Motor neuron (in vitro differentiated cells): ENCODE measurements around the gene AUH. TPM values are rescaled to one million over a fixed set of nuclear protein-coding genes. Genes with fewer than 3 reads are reported as not detected.

Experiments used
- ATAC-seq, 8 experiments: fragments of 200-7000 bp; cut with Tn5 transposase; replicated peaks in 6 of 8; 2 replicates each; pipeline ENCODE4 v1.8.0; 2021; ENCODE audit warnings: mild to moderate bottlenecking in 8 of 8, moderate library complexity in 8 of 8
- H3K27ac ChIP-seq, 2 donors: fragments of 250-450 bp; sonication (Bioruptor Pico); 2 replicates each; pipeline ENCODE4 v1.9.0; 2021; ENCODE audit warnings: antibody characterized with exemption in 2 of 2, mild to moderate bottlenecking in 2 of 2, moderate library complexity in 1 of 2
- H3K4me1 ChIP-seq, 2 donors: fragments of 250-450 bp; sonication (Bioruptor Pico); replicated peaks in 1 of 2; 2 replicates each; pipeline ENCODE4 v1.6.1; 2021; ENCODE audit warnings: antibody characterized with exemption in 2 of 2, mild to moderate bottlenecking in 2 of 2, moderate library complexity in 1 of 2
- H3K4me3 ChIP-seq, 5 donors: fragments of 250-450 bp; sonication (Bioruptor Pico); 2 replicates each; pipeline ENCODE4 v1.9.0; 2021; ENCODE audit warnings: antibody characterized with exemption in 5 of 5, mild to moderate bottlenecking in 5 of 5, moderate library complexity in 4 of 5
- WGBS, 10 experiments: fragments of 450-650 bp; shearing (Covaris generic); methylation state at CpG; one replicate each; pipeline ENCODE4 v1.0.0; 2022; 5-methylcytosine and 5-hydroxymethylcytosine counted together
- in situ Hi-C, 9 experiments: fragments of 400-800 bp; cut with MboI; loops; one replicate each; pipeline ENCODE4 v1.15.0; 2021; ENCODE audit warnings: low sequenced_read_pairs in 9 of 9, low pct_unique_long_range_greater_than_20kb in 2 of 9; ENCODE audit not compliant: unreplicated experiment in 9 of 9
- total RNA-seq, 8 experiments: library from RNA; unstranded; fragments of 300-600 nt; gene quantifications; 2 replicates each; pipeline versions ENCODE4 v1.2.3 to v1.2.4, GENCODE V29; 2022

Gene AUH
- total RNA-seq, 8 experiments from 2014 or later, result 13.4 to 22.9 (median 19.4) TPM

GRCh38 chr9:91273853-91274552, 87.7 kb downstream of the AUH start:
- H3K4me3 ChIP-seq, result no peak overlapping the region
- in situ Hi-C loops, result no loop called here
- 50 to 100% (median 73%) methylated on average over 1 to 2 of the region's 2 CpGs for WGBS, 10 experiments
- H3K27ac ChIP-seq, result no peak overlapping the region
- ATAC-seq, result peak in 7 of 8 experiments; percentile 44 to 89 (median 57)
- H3K4me1 ChIP-seq, result peaks cover 0 to 28% of the 10 kb centered on the region in 2 donors

- ATAC-seq, result no peak
- WGBS, 10 experiments, result 57 to 96% (median 81%) methylated on average over 1 to 2 of the region's 2 CpGs; no CpG with 5 or more reads in 2 of the 10 experiments
- H3K27ac ChIP-seq, result no peak overlapping the region
- H3K4me1 ChIP-seq, result peaks cover 0 to 28% of the 10 kb centered on the region in 2 donors
- in situ Hi-C loops, result no loop called here
- no peak overlapping the region for H3K4me3 ChIP-seq
Measured at GRCh38 chr9:91271156-91271555, 90.6 kb downstream of the AUH start.

GRCh38 chr9:91269907-91270491, 91.7 kb downstream of the AUH start:
- ATAC-seq, result peak in 3 of 8 experiments; percentile 22 to 58 (median 38)

GRCh38 chr9:91266448-91266847, 95.3 kb downstream of the AUH start:
- Histone ChIP-seq H3K4me1 (peaks cover 0 to 5% of the 10 kb centered on the region in 2 donors), H3K4me3 (no peak overlapping the region), H3K27ac (no peak overlapping the region)
- no peak for ATAC-seq
- in situ Hi-C loops, result no loop called here

More at GRCh38 chr9:91269907-91270491, 91.7 kb downstream of the AUH start:
- peaks cover 0 to 17% of the 10 kb centered on the region in 2 donors for H3K4me1 ChIP-seq
- in situ Hi-C loops, result no loop called here
- WGBS, 10 experiments, result 40 to 86% (median 80%) methylated on average over 1 of the region's 2 CpGs; no CpG with 5 or more reads in 5 of the 10 experiments
- no peak overlapping the region for H3K4me3 ChIP-seq
- no peak overlapping the region for H3K27ac ChIP-seq

GRCh38 chr9:91265514-91265913, 96.2 kb downstream of the AUH start:
- Histone ChIP-seq H3K27ac (no peak overlapping the region), H3K4me1 (no peaks in the 10 kb centered on the region), H3K4me3 (no peak overlapping the region)
- 70 to 100% (median 80%) methylated on average over 3 to 5 of the region's 5 CpGs; no CpG with 5 or more reads in 1 of the 10 experiments for WGBS, 10 experiments
- ATAC-seq, result no peak
- in situ Hi-C loops, result no loop called here

GRCh38 chr9:91261417-91261816, 100.3 kb downstream of the AUH start:
- 13 to 100% (median 82%) methylated on average over 1 of the region's 1 CpG; no CpG with 5 or more reads in 4 of the 10 experiments for WGBS, 10 experiments
- in situ Hi-C loops, result no loop called here
- H3K27ac ChIP-seq, result no peak overlapping the region
- H3K4me3 ChIP-seq, result no peak overlapping the region
- ATAC-seq, result no peak
- H3K4me1 ChIP-seq, result no peaks in the 10 kb centered on the region

- in situ Hi-C loops, result no loop called here
- Histone ChIP-seq H3K27ac (no peak overlapping the region), H3K4me1 (no peaks in the 10 kb centered on the region), H3K4me3 (no peak overlapping the region)
- ATAC-seq, result no peak
- 71 to 100% (median 100%) methylated on average over 1 of the region's 1 CpG; no CpG with 5 or more reads in 1 of the 10 experiments for WGBS, 10 experiments
Measured at GRCh38 chr9:91259162-91259561, 102.6 kb downstream of the AUH start.

GRCh38 chr9:91258451-91258850, 103.3 kb downstream of the AUH start:
- in situ Hi-C loops, result no loop called here
- Histone ChIP-seq H3K4me1 (no peaks in the 10 kb centered on the region), H3K27ac (no peak overlapping the region), H3K4me3 (no peak overlapping the region)
- no peak for ATAC-seq
- 89 to 100% (median 100%) methylated on average over 1 to 3 of the region's 3 CpGs; no CpG with 5 or more reads in 4 of the 10 experiments for WGBS, 10 experiments

GRCh38 chr9:91256235-91256634, 105.5 kb downstream of the AUH start:
- Histone ChIP-seq H3K4me1 (no peaks in the 10 kb centered on the region), H3K27ac (no peak overlapping the region), H3K4me3 (no peak overlapping the region)
- WGBS, 10 experiments, result 57 to 100% (median 100%) methylated on average over 1 to 2 of the region's 3 CpGs; no CpG with 5 or more reads in 5 of the 10 experiments
- ATAC-seq, result no peak
- in situ Hi-C loops, result no loop called here

GRCh38 chr9:91255327-91255726, 106.4 kb downstream of the AUH start:
- H3K4me1 ChIP-seq, result no peaks in the 10 kb centered on the region
- no peak overlapping the region for H3K27ac ChIP-seq
- ATAC-seq, result no peak
- in situ Hi-C loops, result no loop called here
- WGBS, 10 experiments, result 39 to 100% (median 59%) methylated on average over 1 to 3 of the region's 3 CpGs
- H3K4me3 ChIP-seq, result no peak overlapping the region

- in situ Hi-C loops, result no loop called here
- Histone ChIP-seq H3K4me1 (no peaks in the 10 kb centered on the region), H3K27ac (no peak overlapping the region), H3K4me3 (no peak overlapping the region)
- 33 to 100% (median 73%) methylated on average over 1 of the region's 1 CpG; no CpG with 5 or more reads in 4 of the 10 experiments for WGBS, 10 experiments
- ATAC-seq, result no peak
Measured at GRCh38 chr9:91253488-91253887, 108.2 kb downstream of the AUH start.

- Histone ChIP-seq H3K27ac (no peak overlapping the region), H3K4me3 (no peak overlapping the region), H3K4me1 (peaks cover 3 to 6% of the 10 kb centered on the region in 2 donors)
- in situ Hi-C loops, result no loop called here
- 90 to 100% (median 97%) methylated on average over 2 to 5 of the region's 6 CpGs; no CpG with 5 or more reads in 2 of the 10 experiments for WGBS, 10 experiments
- ATAC-seq, result no peak
Measured at GRCh38 chr9:91248707-91249106, 113.0 kb downstream of the AUH start.

- peak in 4 of 8 experiments; percentile 26 to 43 (median 35) for ATAC-seq
- Histone ChIP-seq H3K4me1 (peaks cover 3 to 6% of the 10 kb centered on the region in 2 donors), H3K27ac (no peak overlapping the region), H3K4me3 (no peak overlapping the region)
- in situ Hi-C loops, result no loop called here
- WGBS, 10 experiments, result 67 to 90% (median 81%) methylated on average over 1 to 2 of the region's 2 CpGs; no CpG with 5 or more reads in 6 of the 10 experiments
Measured at GRCh38 chr9:91247278-91247677, 114.4 kb downstream of the AUH start.
